NK-92 (cell line): ENCODE measurements around the gene CD248.
A peak's percentile ranks its signal among the peaks of the same experiment; 100 is the strongest.
"Not testable (repeated sequence)": the region's sequence is repeated elsewhere in the genome, so short reads cannot be mapped to it uniquely, and the experiment has no call there.

Experiments
- DNase-seq: peaks from one replicate; lab custom pipeline; 2025; ENCODE audit not compliant: unreplicated experiment; lab: John Stamatoyannopoulos, UW

The CD248 gene

DNA sequence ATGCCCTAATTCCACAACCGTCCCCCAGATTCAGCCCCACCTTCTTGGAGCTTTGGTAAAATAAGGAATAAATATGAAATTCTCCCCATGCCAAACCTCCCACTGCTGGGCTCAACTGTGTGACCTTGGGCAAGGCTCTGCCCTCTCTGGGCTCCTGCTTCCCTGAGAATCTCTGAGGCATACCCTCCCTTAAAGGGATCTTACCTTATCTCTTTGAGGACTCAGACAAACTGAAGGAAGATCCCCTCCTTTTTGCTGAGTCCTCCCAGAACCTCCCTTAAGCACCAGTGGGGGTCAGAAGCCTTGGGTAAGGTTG, 2.7 kb downstream of the CD248 start:
- no peak for DNase-seq

DNA sequence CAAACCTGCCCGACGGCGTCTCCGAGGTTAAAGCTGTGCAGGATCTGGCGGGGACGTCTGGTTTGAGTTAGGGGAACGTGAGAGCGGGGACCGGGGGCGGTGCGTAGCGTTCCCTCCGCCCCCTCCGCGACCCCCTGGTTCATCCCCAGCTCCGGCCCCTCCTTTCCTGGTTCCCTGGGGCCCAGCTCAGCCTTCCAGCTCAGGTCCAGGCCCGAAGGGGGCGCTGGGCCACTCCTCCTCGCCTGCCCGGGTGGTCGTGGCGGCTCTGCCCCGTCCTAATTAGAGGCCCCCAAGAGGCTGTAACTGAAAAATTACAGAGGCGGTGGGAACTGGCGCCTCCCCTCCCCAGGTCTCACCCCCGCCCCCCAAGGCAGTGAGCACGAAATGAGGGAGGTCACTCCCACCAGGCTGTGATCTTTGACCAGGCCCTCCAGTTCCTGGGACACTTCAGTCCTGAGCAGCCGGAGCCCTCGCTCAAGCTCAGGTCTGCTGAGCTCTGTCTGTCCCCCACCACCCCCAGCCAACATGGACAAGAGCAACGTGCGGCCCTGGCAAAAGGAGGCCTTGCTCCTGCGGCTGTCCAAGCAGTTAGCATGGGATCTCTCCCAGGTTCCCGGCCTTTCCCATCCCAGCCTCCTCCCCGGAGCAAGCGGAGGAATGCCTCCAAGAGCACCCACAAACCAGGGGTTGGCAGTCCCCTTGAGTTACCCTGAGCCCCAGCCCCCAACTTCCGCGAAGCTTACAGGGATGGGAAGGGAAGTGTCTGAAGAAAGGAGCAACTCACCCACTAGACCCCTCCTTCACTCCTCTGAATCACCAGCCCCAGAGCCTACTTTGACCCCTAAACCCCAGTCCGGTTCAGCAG, 3.3 kb downstream of the CD248 start:
- no peak for DNase-seq

DNA sequence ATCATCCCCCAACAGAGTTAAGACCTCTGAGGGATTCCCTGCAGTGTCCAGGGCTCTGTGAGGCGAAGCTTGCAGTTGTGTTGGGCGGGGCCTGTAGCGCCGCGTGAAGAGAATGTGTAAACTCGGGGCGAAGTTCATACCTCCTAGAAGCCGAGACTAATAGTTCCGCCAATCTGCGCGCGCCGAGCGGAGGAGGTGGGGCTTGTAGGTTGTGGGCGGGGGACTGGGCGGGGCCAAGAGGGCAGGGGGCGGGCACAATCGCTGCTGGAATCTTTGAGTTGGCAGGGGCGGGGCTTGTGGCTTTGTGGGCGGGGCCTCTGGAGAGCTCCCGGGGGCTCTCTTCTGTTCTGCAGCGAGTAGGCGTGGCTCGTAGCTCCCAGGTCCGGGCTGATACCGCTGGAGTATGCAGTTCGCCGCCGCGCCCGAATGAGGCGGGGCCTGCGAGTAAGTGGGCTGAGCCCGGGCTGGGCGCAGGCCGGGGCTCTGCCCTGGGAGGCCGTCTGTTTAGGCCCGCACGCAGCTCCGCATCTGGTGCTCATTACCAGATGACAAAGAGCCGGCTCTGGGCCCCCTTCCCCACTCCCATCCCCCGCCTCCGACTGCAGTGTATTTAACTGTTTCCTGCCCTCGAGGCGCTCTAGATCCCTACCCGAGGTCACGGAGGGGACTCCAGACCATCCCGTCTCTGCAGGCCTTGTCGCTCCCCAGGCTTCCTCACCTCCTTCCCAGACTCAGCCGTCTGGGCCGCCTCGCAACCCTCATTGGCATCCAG, 4.1 kb downstream of the CD248 start:
- peak; percentile 89 for DNase-seq

DNA sequence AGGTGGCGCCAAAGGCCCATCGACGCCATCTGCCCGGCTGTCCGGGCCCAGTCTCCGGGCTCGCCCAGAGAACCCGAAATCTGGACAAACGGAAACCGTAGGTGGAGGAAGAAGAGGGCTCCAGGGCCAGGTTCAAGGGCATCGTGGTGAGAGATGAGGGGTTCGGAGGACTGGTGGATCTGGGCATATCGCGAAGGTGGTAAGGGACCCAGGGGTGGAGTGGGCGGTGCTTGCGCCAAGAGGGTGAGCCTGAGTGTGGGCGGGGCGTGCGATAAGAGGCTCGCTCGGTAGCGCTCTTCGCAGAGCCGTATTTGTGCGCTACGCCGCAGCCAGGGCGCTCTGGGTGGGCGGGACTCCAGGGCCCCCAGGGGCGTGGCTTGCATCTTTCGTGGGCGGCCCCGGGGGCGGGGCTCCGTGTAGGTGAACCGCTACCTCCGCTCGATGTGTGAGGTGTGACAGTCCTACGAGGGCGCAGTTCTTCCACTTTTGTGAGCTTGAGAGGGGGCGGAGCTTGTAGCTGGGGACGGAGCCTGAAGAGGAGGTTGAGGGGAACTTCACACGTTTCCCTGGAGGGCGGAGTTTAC, 4.8 kb downstream of the CD248 start:
- DNase-seq = peak; percentile 84

DNA sequence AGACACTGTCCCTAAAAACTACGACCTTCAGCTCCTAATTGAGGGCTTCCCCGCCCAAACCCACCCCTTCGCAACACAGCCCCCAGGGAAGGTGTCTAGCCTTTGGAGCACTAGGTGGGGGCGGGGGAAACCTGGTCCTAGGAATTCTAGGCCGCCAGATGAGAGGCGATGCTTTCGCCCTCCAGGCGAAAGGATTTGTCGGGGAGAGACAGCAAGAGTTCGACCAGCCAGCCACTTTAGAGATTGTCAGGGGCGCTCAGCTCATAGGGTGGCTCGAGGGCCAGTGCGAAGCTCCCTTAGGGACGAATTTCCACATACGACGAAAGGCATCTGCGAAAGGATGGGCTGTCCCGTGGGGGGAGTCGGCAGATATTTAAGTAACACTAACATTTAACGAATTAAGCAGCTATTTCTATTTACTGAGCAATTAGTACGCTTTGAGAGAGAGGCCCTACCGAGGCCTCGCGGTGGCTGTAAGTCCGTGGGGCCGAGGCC, 5.3 kb downstream of the CD248 start:
- DNase-seq = no peak

DNA sequence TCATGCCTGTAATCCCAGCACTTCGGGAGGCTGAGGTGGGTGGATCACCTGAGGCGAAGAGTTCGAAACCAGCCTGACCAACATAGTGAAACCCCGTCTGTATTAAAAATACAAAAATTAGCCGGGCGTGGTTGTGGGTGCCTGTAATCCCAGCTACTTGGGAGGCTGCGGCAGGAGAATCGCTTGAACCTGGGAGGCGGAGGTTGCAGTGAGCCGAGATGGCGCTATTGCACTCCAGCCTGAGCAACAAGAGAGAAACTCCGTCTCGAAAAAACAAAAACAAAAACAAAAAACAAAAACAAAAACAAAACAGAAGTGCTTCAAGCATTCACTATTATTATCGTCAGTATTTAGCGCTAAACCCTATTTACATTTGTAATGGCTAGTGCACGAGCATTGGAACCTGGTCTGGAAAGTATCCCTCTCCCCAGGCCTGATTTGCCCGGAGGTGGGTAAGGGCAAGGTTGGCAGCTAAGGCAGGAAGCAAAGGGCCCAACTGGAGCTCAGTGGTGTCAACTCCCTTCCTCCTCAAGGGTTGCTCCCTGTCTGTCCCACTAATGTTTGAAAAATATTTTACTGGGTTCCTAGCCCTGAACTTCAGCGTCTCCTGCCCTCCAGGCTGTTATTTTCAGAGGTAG, 5.9 kb downstream of the CD248 start:
- DNase-seq = not testable (repeated sequence)

DNA sequence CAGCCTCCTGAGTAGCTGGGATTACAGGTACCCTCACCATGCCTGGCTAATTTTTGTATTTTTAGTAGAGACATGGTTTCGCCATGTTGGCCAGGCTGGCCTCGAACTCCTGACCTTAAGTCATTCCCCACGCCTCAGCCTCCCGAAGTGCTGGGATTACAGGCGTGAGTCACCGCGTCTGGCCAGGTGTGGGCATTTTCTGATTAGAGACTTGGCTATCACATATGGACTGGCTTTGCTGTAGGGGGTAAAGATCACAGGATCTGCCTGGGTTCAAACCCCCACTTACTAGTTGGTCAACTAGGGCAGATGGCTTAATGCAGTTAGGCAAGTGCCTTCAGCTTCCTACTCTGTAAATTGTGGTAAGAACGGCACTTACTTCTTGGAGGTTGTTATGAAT, 6.5 kb downstream of the CD248 start:
- no peak for DNase-seq

DNA sequence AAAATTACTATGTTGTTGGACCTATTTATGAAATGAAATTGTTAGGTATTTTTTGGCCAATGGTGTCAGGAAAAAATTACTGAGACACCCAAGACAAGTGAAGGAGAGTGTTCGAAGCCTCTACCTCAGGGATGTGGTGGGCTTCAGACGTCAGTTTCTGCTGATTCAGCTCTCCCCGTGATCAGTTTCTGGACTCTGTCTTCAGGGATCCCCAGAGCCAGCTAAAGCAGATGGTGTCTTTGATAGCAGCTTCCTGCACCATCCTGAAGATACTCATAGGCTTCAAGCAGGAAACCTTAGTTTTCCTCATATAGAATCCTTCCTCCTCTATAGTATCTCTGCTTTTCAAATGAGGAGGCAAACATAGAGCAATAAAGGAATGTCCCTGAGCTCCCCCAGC, 7.4 kb downstream of the CD248 start:
- DNase-seq = no peak

DNA sequence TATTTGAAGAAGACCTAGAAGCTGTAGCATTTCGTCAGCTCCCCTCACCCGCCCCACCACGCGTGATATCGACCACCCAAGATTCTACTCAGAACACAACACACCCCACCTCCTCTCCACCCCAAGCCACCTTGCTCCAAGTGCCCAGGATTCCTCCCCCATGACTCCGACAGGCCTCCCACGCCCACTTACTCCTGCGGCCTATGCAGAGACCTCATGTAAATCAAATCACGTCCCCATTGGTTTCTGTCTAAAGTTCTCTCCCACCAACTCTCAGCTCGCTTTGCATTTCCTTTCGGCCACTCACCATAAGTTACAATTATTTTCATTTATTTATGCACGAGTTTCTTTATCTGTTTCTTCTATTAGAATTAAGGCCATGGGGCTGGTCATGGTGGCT, 14.2 kb downstream of the CD248 start:
- no peak for DNase-seq

DNA sequence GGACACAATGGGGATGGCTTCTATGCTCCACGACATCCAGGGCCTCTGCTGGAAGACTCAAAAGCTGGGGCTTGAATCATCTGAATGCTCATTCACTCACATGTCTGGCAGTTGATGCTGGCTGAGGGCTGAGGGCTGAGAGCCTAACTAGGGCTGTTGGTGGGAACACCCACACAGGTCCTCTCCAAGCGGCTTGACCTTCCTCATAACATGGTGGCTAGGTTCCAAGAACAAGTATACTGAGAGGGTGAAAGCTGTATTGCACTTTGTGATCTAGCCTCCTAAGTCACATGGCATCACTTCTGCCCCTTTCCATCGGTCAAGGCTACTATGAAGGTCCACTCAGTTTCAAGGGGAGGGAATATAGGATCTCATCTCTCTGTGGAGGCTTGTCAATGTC, 17.7 kb downstream of the CD248 start:
- no peak for DNase-seq

DNA sequence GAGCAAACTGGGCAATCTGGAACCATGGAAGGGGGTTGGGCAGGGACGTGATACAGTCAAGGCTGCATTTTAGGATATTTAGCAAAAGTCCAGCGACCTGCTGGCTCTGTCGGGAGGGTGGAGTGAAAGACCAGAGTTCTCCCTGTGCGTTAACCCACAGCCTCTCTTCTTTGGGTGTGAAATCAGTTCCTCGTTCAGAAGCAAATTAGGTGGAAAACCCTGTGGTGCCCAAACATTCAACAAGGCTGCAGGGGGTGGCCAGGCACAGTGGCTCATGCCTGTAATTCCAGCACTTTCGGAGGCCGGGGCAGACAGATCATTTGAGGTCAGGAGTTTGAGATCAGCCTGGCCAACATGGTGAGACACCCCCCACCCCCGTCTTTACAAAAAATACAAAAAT, 19.2 kb downstream of the CD248 start:
- no peak for DNase-seq

DNA sequence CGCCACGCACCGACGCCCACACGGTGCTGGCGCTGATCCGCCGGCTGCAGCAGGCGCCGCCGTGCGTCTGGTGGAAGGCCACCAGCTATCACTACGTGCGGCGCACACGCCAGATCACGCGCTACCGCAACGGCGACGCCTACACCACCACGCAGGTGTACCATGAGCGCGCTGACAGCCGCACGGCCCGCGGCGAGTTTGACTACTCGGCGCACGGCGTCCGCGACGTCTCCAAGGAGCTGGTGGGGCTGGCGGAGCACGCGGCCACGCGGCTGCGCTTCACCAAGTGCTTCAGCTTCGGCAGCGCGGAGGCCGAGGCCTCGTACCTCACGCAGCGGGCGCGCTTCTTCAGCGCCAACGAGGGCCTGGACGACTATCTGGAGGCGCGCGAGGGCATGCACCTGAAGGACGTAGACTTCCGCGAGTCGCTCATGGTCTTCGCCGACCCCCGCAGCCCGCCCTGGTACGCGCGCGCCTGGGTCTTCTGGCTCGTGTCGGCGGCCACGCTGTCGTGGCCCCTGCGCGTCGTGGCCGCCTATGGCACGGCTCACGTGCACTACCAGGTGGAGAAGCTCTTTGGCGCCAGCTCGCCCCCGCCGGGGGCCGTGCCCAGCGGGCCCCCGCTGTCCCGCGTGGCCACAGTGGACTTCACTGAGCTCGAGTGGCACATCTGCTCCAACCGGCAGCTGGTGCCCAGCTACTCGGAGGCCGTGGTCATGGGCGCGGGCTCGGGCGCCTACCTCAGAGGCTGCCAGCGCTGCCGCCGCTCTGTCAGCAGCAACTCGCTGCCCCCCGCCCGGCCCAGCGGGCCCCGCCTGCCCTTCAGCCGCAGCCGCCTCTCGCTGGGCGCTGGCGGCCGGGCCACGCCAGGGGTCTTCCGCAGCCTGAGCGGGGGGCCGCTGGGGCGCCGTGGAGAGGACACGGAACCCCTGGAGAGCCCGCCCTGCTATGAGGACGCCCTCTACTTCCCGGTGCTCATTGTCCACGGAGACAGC, 21.9 kb downstream of the CD248 start:
- no peak for DNase-seq

DNA sequence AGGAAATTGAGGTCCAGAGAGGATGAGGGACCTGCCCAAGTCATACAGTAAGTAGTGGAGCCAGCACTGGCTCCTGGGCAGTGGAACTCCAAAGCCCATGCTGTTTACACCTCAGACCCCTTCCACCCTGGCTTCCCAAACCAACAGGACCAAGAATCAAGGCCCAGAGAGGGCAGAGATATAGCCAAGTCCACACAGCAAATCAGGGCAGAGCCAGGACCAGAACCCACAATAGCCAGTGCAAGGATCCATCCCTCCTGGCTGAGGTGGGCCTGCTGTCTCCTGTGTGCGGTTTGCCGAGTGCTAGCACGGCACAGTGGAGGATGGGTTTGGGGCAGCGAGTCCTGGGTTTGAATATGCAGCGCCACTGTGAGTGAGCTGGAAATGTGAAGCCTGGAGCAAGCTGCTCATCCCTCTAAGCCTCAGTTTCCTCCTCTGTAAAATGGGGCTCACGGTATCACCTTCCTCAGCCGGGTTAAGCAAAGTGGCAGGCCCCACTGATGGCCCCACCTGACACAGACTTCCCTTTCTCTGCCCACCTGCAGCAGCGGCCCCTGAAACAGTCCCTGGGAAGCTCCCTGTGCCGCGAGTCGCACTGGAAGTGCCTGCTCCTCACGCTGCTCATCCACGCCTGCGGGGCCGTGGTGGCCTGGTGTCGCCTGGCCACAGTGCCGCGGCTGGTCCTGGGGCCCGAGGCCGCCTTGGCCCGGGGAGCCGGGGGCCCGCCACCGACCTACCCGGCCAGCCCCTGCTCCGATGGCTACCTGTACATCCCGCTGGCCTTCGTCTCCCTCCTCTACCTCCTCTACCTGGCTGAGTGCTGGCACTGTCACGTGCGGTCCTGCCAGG, 22.8 kb downstream of the CD248 start:
- no peak for DNase-seq

DNA sequence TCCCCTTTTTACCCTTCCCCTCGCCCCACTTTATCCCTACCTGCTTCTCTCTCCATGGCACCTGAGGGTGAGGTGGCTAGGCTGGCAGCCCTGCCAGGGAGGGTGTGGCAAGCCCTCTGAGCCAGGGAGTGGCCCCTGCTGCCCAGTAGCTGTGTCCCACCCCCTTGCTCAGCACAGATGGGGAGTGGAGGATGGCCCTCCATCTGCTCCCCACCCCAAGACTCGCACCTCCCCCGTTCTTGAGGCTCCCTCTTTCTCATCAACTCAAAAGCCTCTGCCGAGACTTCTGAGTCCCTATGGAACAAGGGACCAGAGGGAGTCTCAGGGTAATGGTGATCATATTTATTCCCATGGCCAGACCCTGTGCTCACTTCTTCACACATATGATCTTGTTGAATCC, 23.5 kb downstream of the CD248 start:
- no peak for DNase-seq

DNA sequence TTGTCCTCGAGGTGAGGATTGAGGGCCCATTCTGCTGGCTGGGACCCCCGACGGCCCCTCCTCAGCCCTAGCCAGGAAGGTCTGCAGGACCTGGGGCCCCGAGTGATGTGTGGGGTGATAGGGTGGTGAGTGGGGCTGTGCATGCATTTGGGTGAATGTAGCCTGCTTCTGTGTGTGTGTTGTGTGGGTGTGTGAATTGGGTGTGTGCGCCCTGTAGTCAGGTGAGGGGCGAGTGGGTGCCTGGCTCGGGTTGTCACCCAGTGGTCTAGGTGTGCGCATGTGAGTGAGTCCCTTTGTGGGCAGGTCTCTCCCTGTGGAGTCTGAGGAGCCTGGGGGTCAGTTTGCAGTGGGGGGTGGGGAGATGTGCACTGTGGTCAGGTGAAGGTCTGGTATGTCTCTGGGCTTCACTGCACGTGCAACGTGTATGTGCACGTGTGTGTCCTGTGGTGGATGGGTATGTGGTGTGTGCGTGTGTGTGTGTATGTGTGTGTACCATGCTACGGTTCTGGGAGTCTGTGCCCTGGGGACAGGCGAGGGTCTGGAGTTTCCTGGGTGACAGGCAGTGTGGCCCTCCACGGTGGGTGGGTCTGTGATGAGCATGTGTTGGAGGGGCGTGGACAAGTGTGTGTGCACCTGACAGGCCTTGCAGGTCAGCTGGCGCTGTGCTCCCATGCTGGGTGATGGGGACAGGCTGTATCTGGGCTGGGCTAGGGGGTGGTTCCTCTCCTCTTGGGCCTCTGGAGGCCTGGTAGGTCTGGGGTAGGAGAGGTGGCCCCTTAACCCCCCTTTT, 24.1 kb downstream of the CD248 start:
- no peak for DNase-seq

DNA sequence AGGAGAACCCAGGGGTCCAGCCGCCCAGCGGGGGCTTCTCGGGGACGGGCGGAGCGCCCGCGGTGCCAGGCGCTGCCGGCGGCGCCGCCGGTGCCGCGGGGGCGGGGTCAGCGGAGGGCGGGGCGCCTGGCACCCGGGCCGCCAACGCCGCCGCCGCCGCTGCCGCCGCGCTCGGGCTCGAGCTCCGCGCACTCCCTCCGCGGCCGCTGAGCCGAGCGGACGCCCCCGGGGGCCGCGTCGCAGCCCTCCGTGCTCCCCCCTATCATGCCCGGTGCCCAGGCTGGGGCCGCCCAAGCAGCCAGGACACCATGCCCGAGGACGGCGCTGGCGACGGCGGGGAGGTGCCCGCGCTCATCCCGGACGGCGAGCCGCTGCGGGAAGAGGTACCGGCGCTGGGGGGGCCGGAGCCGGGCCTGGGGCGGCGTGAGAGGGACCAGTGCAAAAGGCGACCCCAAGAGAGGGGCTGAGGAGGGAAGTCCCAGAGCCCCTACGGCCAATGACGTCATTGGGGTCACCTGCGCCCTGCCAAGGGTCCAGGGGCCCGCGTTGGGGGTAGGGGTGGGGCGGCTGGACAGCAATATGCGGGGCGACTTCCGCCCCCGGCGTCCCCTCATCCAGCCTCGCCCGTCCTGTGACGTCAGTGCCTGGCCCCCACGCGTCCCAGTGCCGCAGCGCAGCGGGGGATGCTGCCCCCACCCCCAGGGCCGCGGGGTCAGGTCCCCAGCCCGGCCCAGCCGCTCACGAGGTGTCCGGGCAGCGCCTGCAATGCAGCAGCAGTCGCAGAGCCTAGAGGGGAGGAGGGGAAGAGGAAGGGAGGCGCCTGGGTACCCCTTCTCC, 24.9 kb downstream of the CD248 start, which contains the start of gene TMEM151A:
TSS of gene TMEM151A (plus strand) at position 189 of the 837 bp plus-strand sequence. CDS start at position 309, 120 bp downstream.
- DNase-seq = no peak

DNA sequence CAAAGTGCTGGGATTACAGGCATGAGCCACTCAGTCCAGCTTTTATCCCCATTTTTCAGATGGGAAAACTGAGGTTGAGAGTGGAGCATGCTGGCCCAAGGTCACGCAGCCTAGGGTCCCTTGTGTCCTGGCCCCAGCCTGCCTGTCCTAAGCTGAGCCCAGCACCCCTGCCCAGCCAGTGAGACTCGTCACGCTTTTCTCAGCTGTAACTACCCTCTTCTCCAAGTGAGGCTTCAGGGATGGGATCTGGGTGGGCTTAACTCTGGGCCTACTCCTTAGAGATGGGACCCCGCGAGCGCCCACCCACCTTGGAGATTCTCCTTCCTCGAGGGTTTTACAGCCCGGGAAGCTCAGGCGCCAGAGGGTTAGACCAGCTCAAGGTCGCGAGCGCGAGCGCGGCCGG, 25.5 kb downstream of the CD248 start:
- no peak for DNase-seq

DNA sequence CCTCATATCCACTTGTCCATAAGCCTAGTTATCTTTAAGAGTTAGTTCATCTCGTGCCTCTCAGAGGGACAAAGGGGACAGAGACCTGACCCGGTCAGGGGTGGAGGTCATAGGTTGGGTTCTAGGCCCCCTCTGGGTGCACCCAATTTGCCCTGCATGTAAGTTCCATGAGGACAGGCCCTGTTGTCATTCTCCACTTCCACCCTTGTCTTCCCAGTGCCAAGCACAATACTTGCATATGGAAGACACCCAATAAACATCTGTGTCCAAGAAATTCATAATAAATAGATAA, 26.6 kb downstream of the CD248 start:
- DNase-seq = no peak
